ENCODE data around the gene ACADVL.
A peak's percentile ranks its signal among the peaks of the same experiment; 100 is the strongest.

The ACADVL gene

DNA sequence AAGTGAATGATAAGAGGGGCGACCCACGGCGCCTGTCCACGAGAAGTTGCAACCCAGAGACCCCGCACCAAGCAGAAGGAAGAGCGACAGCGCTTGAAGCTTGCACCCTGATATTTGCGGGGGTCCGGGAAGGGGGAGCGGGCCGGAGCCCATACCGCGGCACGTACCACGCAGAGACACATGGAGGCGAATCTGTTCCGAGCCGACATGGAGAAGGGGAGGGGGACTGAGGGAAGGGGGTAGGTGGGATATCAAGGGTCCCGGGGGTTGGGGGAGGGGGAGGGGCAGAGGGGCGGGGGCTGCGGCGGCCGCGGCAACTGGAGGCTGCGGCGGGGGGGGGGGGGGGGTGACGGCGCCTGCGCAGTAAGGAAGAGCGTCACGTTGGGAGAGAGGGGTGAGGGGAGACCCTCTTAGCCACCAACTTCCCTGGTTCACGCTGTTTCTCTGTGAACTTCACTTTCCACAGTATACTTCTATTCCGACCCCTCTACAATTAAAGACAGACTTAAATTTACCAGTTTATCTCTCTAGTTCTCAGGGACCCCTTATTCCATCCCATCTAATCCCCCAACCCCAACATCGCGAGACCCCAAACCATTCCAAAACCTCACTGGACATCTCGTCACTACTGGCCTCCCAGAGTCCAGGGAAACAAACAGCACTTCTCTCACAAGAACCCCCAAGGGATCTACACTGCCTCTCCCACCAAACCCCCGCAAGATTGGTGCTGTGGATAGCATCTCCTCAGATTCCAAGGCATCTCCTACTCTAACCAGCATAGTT, 8.1 kb upstream of the ACADVL start:
- Histone ChIP-seq H3K79me1 (ENCODE audit: low read depth, low read length) (peaks cover 2% of the 10 kb centered on the region), H2BK120ac (ENCODE audit: low read depth, low read length) (peak overlapping the region; percentile 93), H3K23ac (ENCODE audit: low read depth, low read length, poor library complexity) (no peak overlapping the region), H3K4me1 (ENCODE audit: control insufficient read depth in 2 of 2, insufficient read depth in 1 of 2, low read depth in 1 of 2, low read length in 2 of 2) (peaks cover 45 to 47% of the 10 kb centered on the region in 2 donors), H3K4me2 (ENCODE audit: insufficient read depth, low read length, poor library complexity, severe bottlenecking) (peak overlapping the region; percentile 71), H3K14ac (ENCODE audit: low read length) (no peak overlapping the region), H4K91ac (ENCODE audit: low read depth, low read length, poor library complexity) (no peak overlapping the region), H3K36me3 (replicated peaks in 1 of 2; ENCODE audit: control insufficient read depth in 2 of 2, insufficient read depth in 2 of 2, low read length in 2 of 2) (no peaks in the 10 kb centered on the region), H2BK5ac (ENCODE audit: low read length) (peak overlapping the region; percentile 89), H2BK12ac (ENCODE audit: low read length) (no peak overlapping the region), H2BK15ac (ENCODE audit: low read length) (peak overlapping the region; percentile 82), H3K9ac (ENCODE audit: low read depth, low read length, poor library complexity) (peak overlapping the region; percentile 54), H4K8ac (ENCODE audit: low read depth, low read length) (no peak overlapping the region), H3K18ac (ENCODE audit: low read length) (peak overlapping the region; percentile 89), H3K4ac (ENCODE audit: low read length) (peak overlapping the region; percentile 97), H2AK5ac (ENCODE audit: low read depth, low read length) (peak overlapping the region; percentile 99), H3K27ac (replicated peaks; ENCODE audit: low read length) (peak overlapping the region; percentile 18), H3K4me3 (ENCODE audit: low read length in 2 of 2) (peak overlapping the region in 1 of 2 donors; percentile 75), H3K9me3 (replicated peaks in 1 of 2; ENCODE audit: control insufficient read depth in 2 of 2, insufficient read depth in 1 of 2, low read depth in 1 of 2, low read length in 2 of 2) (peaks cover 0 to 2% of the 10 kb centered on the region in 2 donors), H2AFZ (ENCODE audit: low read length) (no peak overlapping the region), H3K27me3 (ENCODE audit: control insufficient read depth in 3 of 3, insufficient read depth in 3 of 3, low read depth in 1 of 3, low read length in 3 of 3) (no peaks in the 10 kb centered on the region)
- WGBS, 2 donors (ENCODE audit: extremely low coverage in 2 of 2, insufficient read length in 2 of 2, insufficient replicate concordance in 1 of 2): no CpG with 5 or more reads among the region's 37 CpGs
- DNase-seq (ENCODE audit: low spot score): no peak

- WGBS, 2 donors (ENCODE audit: extremely low coverage in 2 of 2, insufficient read length in 2 of 2, insufficient replicate concordance in 1 of 2): no CpG with 5 or more reads among the region's 15 CpGs
- H3K27ac ChIP-seq (replicated peaks; ENCODE audit: low read length): peak overlapping the region; percentile 93
- H3K14ac ChIP-seq (ENCODE audit: low read length): no peak overlapping the region
- H4K91ac ChIP-seq (ENCODE audit: low read depth, low read length, poor library complexity): no peak overlapping the region
- peak overlapping the region; percentile 75 for H3K18ac ChIP-seq (ENCODE audit: low read length)
- peak overlapping the region; percentile 34 for H3K9ac ChIP-seq (ENCODE audit: low read depth, low read length, poor library complexity)
- H2BK15ac ChIP-seq (ENCODE audit: low read length): no peak overlapping the region
- DNase-seq (ENCODE audit: low spot score): peak; percentile 100
- peak overlapping the region; percentile 89 for H3K4me2 ChIP-seq (ENCODE audit: insufficient read depth, low read length, poor library complexity, severe bottlenecking)
- H3K4me1 ChIP-seq (ENCODE audit: control insufficient read depth in 2 of 2, insufficient read depth in 1 of 2, low read depth in 1 of 2, low read length in 2 of 2): peaks cover 40% of the 10 kb centered on the region in 2 donors
- H3K23ac ChIP-seq (ENCODE audit: low read depth, low read length, poor library complexity): no peak overlapping the region
- H2AFZ ChIP-seq (ENCODE audit: low read length): peak overlapping the region; percentile 62
- peak overlapping the region; percentile 71 for H2BK5ac ChIP-seq (ENCODE audit: low read length)
- H2BK12ac ChIP-seq (ENCODE audit: low read length): no peak overlapping the region
- peaks cover 0 to 2% of the 10 kb centered on the region in 2 donors for H3K9me3 ChIP-seq (replicated peaks in 1 of 2; ENCODE audit: control insufficient read depth in 2 of 2, insufficient read depth in 1 of 2, low read depth in 1 of 2, low read length in 2 of 2)
- no peaks in the 10 kb centered on the region for H3K27me3 ChIP-seq (ENCODE audit: control insufficient read depth in 3 of 3, insufficient read depth in 3 of 3, low read depth in 1 of 3, low read length in 3 of 3)
- peaks cover 2% of the 10 kb centered on the region for H3K79me1 ChIP-seq (ENCODE audit: low read depth, low read length)
- peak overlapping the region; percentile 81 for H2AK5ac ChIP-seq (ENCODE audit: low read depth, low read length)
- peak overlapping the region; percentile 43 to 78 for H3K4me3 ChIP-seq (ENCODE audit: low read length in 2 of 2)
- H3K4ac ChIP-seq (ENCODE audit: low read length): no peak overlapping the region
- H3K36me3 ChIP-seq (replicated peaks in 1 of 2; ENCODE audit: control insufficient read depth in 2 of 2, insufficient read depth in 2 of 2, low read length in 2 of 2): no peaks in the 10 kb centered on the region
- H2BK120ac ChIP-seq (ENCODE audit: low read depth, low read length): no peak overlapping the region
- H4K8ac ChIP-seq (ENCODE audit: low read depth, low read length): no peak overlapping the region
Measured at GRCh38 chr17:7213895-7214299, 5.8 kb upstream of the ACADVL start.

DNA sequence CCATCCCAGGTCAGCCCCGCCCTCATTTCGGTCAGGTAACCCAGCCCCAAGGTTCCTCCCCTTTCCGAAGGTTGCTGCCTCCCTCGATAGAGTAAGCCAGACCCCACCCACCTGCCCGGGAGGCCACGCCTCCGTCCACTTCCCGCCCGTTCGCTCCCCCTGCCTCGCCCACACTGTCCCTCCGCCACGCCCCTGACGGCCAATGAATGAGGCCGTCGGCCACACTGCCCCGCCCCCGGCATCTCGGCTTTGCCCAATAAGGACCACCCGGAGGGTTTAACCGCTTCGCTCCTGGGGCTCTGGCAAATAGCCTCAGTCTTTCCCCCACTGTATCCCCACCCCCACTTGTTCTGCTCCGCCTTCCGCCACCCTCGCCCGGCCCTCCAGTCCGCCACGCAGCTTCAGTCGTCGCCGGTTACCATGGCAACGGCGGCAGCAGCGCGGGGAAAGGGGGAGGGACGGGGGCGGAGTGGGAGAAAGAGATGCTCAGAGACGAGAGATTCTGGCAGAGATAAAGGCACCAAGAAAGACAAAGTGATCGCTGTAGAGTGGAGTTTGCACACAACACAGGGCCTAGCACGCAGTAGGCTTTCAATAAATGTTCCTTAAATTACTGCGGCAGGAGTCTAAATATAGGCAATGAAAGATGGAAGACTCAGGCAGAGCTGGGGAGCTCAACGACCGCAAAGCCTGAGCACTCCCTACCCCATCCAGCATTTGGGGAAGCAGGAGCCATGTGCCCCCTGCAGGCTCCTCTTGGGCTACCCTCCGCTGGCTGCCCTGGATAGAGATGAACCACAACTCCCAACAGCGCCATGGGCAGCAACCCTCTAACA, 5.2 kb upstream of the ACADVL start:
- Histone ChIP-seq H2AK5ac (ENCODE audit: low read depth, low read length) (no peak overlapping the region), H3K4me1 (ENCODE audit: control insufficient read depth in 2 of 2, insufficient read depth in 1 of 2, low read depth in 1 of 2, low read length in 2 of 2) (peaks cover 38 to 44% of the 10 kb centered on the region in 2 donors), H4K91ac (ENCODE audit: low read depth, low read length, poor library complexity) (no peak overlapping the region), H4K8ac (ENCODE audit: low read depth, low read length) (no peak overlapping the region), H3K18ac (ENCODE audit: low read length) (peak overlapping the region; percentile 78), H3K4ac (ENCODE audit: low read length) (no peak overlapping the region), H3K79me1 (ENCODE audit: low read depth, low read length) (peaks cover 2% of the 10 kb centered on the region), H3K27ac (replicated peaks; ENCODE audit: low read length) (peak overlapping the region; percentile 93), H3K9ac (ENCODE audit: low read depth, low read length, poor library complexity) (peak overlapping the region; percentile 55), H2BK5ac (ENCODE audit: low read length) (no peak overlapping the region), H2BK120ac (ENCODE audit: low read depth, low read length) (no peak overlapping the region), H3K36me3 (replicated peaks in 1 of 2; ENCODE audit: control insufficient read depth in 2 of 2, insufficient read depth in 2 of 2, low read length in 2 of 2) (no peaks in the 10 kb centered on the region), H2BK15ac (ENCODE audit: low read length) (no peak overlapping the region), H3K27me3 (ENCODE audit: control insufficient read depth in 3 of 3, insufficient read depth in 3 of 3, low read depth in 1 of 3, low read length in 3 of 3) (no peaks in the 10 kb centered on the region), H2AFZ (ENCODE audit: low read length) (peak overlapping the region; percentile 62), H3K4me3 (ENCODE audit: low read length in 2 of 2) (peak overlapping the region; percentile 44 to 78), H3K4me2 (ENCODE audit: insufficient read depth, low read length, poor library complexity, severe bottlenecking) (peak overlapping the region; percentile 89), H3K23ac (ENCODE audit: low read depth, low read length, poor library complexity) (no peak overlapping the region), H3K14ac (ENCODE audit: low read length) (no peak overlapping the region), H2BK12ac (ENCODE audit: low read length) (no peak overlapping the region), H3K9me3 (replicated peaks in 1 of 2; ENCODE audit: control insufficient read depth in 2 of 2, insufficient read depth in 1 of 2, low read depth in 1 of 2, low read length in 2 of 2) (no peaks in the 10 kb centered on the region)
- WGBS, 2 donors (ENCODE audit: extremely low coverage in 2 of 2, insufficient read length in 2 of 2, insufficient replicate concordance in 1 of 2): no CpG with 5 or more reads among the region's 45 CpGs
- DNase-seq (ENCODE audit: low spot score): peak; percentile 100

All from neuronal stem cell (in vitro differentiated cells).